ENCODE data around the gene RASD2. TPM values are rescaled to one million over a fixed set of nuclear protein-coding genes. Genes with fewer than 3 reads are reported as not detected.

Gene RASD2
- total RNA-seq, 1 experiment from 2014 or later = 2.4 TPM

DNA sequence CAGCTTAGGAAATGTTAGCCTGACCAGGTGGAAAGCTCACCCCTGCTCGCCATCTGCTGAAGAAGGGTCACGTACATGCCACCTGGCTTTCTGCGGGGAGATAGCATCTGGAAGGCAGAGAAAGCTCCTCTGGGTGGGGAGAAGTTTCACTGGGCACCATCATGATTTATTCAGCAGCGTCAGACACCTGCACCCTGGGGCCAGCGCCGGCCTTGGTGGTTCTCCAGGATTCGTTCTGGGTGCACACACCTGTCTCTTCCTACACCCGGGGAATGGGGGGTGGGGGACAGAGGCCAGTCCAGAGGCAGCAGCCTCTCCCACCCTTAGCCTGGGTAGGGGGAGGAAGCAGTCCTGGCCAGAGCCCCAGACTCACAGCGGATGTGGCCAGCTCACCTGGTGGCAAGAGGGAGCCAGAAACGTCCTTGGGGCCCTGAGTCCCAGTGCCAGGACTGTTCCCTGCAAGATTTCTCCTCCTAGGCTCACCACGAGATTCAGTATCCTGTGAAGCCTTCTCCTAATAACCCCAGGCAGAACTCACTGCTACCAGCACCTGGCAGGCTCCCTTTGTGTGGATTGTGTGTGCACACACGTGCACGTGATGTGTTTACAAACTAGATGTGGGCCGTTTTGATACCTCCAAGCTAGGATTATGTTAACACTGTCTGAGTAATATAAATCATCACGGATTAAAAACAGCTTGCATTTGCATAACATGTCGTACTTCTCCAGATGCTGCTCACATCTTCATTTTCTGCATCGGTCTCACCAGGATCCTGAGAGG, 17.3 kb upstream of the RASD2 start (continued):
- no peak for TF ChIP-seq CTCF (IDR thresholded peaks at IDR 0.05 in 2 of 3, conservative IDR thresholded peaks at IDR 0.05 in 1 of 3; ENCODE audit: borderline replicate concordance in 1 of 3, insufficient read depth in 1 of 3, low read depth in 2 of 3, low read length in 2 of 3)
- no peak for TF ChIP-seq ZFX (IDR thresholded peaks at IDR 0.05)
- no peak for TF ChIP-seq TCF7L2 (IDR thresholded peaks at IDR 0.05; ENCODE audit: borderline replicate concordance, extremely low read depth, insufficient read depth, insufficient read length)
- no peak for TF ChIP-seq EGR1 (IDR thresholded peaks at IDR 0.05; ENCODE audit: low read depth)
- no peak for TF ChIP-seq SIN3A (IDR thresholded peaks at IDR 0.05; ENCODE audit: low read depth)

DNA sequence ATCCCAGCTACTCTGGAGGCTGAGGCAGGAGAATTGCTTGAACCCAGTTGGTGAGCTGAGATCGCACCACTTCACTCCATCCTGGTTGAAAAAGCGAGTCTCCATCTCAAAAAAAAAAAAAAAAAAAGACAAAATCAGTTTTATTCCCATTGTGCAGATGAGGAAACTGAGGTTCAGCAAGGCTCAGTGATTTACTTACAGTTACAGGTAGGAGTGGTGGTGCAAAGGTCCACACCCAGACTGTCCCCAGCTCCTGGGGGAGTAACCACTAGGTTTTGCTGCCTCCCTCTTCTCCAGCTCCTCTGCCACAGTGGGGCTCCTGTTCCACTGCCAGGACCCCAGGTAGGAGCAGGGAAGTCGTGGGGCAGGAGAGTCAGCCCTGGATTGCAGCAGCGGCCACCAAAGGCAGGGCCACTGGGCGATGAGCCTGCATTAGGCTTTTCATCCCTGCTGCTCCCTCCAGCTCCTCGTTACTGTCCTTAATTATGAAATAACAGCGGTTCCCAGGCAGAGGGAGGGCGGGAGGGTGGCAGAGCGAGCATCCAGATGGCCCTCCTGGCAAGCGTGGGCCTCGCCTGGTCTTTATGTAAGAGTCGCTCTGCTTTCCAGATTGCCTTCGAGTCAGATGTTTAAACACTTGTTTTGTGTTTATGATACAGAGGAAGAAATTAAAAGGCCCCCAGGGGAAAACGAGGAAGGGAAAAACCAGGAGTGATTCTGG, 15.5 kb upstream of the RASD2 start:
- Histone ChIP-seq H3K9me3 (ENCODE audit: control insufficient read depth in 1 of 2, insufficient read depth in 1 of 2, low read depth in 1 of 2, low read length in 2 of 2) (no peaks in the 10 kb centered on the region), H3K4me1 (ENCODE audit: control insufficient read depth in 1 of 2, insufficient read depth in 2 of 2, low read length in 2 of 2) (no peaks in the 10 kb centered on the region; a peak in 1 of 4 replicates), H3K27me3 (ENCODE audit: insufficient read depth, low read length) (no peaks in the 10 kb centered on the region), H4K20me1 (ENCODE audit: insufficient read depth) (no peaks in the 10 kb centered on the region), H3K36me3 (ENCODE audit: control insufficient read depth in 1 of 2, insufficient read depth in 2 of 2, low read length in 2 of 2) (no peaks in the 10 kb centered on the region), H3K27ac (ENCODE audit: low read depth, low read length) (no peak overlapping the region), H2AFZ (ENCODE audit: low read depth, low read length, poor library complexity, severe bottlenecking) (no peak overlapping the region), H3K4me2 (ENCODE audit: low read length) (no peak overlapping the region), H3K9me2 (ENCODE audit: insufficient read depth) (no peaks in the 10 kb centered on the region), H3K79me2 (ENCODE audit: insufficient read depth, low read length) (no peaks in the 10 kb centered on the region), H3K9ac (ENCODE audit: low read length) (no peak overlapping the region), H3K4me3 (replicated peaks in 1 of 2; ENCODE audit: low read depth in 1 of 2, low read length in 2 of 2) (no peak overlapping the region)
- BruUV-seq (replicated peaks) = no TSS peak
- intact Hi-C loops (cut with micrococcal nuclease) = no loop called here
- ChIA-PET CTCF (interaction anchor here (1.0 kb wide), 1 partner anchor 600 kb away, joined by 3 read pairs; no protein-coding TSS in a partner anchor), RAD21 (ENCODE audit: low non-redundant PET in 1 of 2, low total read pairs in 2 of 2, uncharacterized antibody in 2 of 2, unreplicated experiment in 2 of 2) (no interaction called here), POLR2A (no interaction called here)
- DNase-seq (ENCODE audit: low read depth, low spot score) = no peak
- ATAC-seq = no peak
- TF ChIP-seq, protein P1, sequence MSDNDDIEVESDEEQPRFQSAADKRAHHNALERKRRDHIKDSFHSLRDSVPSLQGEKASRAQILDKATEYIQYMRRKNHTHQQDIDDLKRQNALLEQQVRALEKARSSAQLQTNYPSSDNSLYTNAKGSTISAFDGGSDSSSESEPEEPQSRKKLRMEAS (IDR thresholded peaks at IDR 0.05) = no peak
- no peak for TF ChIP-seq ATF3 (IDR thresholded peaks at IDR 0.05)

Measured in HCT116 (cell line).